HepG2 (cell line): ENCODE data around the gene ZBTB32. TPM values are rescaled to one million over a fixed set of nuclear protein-coding genes. Genes with fewer than 3 reads are reported as not detected.
A peak's percentile ranks its signal among the peaks of the same experiment; 100 is the strongest.

Experiments
- ARID4A ChIP-seq: sonication (generic); formaldehyde crosslinking; IDR thresholded peaks from 2 replicates; pipeline ENCODE4 v1.5.0; 2020; ENCODE audit warnings: mild to moderate bottlenecking, missing genetic modification reagents, borderline replicate concordance
- ATF7 ChIP-seq, 2 experiments: fragments of 450-650 bp in 1 of 2; sonication (generic) in 1 of 2; formaldehyde crosslinking in 1 of 2; IDR thresholded peaks; 2 replicates each; pipeline versions ENCODE4 v1.4.0 to v1.6.1; 2016 to 2020; ENCODE audit warnings: antibody characterized with exemption in 1 of 2, mild to moderate bottlenecking in 1 of 2, missing genetic modification reagents in 1 of 2
- BRCA1 ChIP-seq: sonication (generic); formaldehyde crosslinking; IDR thresholded peaks from 2 replicates; pipeline ENCODE4 v1.4.0; 2020; ENCODE audit warnings: missing genetic modification reagents
- CAMTA2 ChIP-seq: sonication (generic); formaldehyde crosslinking; IDR thresholded peaks from 2 replicates; pipeline ENCODE4 v1.4.0; 2020; ENCODE audit warnings: mild to moderate bottlenecking, missing genetic modification reagents, borderline replicate concordance
- CEBPB ChIP-seq: IDR thresholded peaks from 2 replicates; pipeline ENCODE4 v1.6.1; 2011; ENCODE audit warnings: low read depth, low read length, improper control_type of control experiment, borderline replicate concordance
- ELF3 ChIP-seq: IDR thresholded peaks from 2 replicates; pipeline ENCODE4 v1.6.1; 2016; ENCODE audit warnings: missing genetic modification reagents, missing compliant biosample characterization
- KDM5A ChIP-seq: fragments of 200-600 bp; sonication (generic); IDR thresholded peaks from 2 replicates; pipeline ENCODE4 v1.7.0; 2018; ENCODE audit warnings: antibody characterized with exemption, mild to moderate bottlenecking, low read length, borderline replicate concordance
- NFE2L1 ChIP-seq: sonication (generic); formaldehyde crosslinking; IDR thresholded peaks from 2 replicates; pipeline ENCODE4 v1.4.0; 2020; ENCODE audit warnings: missing genetic modification reagents, mild to moderate bottlenecking, borderline replicate concordance
- NFYB ChIP-seq: sonication (generic); formaldehyde crosslinking; IDR thresholded peaks from 2 replicates; pipeline ENCODE4 v1.4.0; 2020; ENCODE audit warnings: missing genetic modification reagents
- PCBP1 ChIP-seq: fragments of 200-400 bp; formaldehyde crosslinking; IDR thresholded peaks from 2 replicates; pipeline ENCODE4 v1.6.1; 2017; ENCODE audit warnings: mild to moderate bottlenecking, low read depth, low read length, borderline replicate concordance
- PITX1 ChIP-seq: sonication (generic); formaldehyde crosslinking; IDR thresholded peaks from 2 replicates; pipeline ENCODE4 v1.5.1; 2020; ENCODE audit warnings: mild to moderate bottlenecking, missing genetic modification reagents
- POLR2G ChIP-seq: fragments of 200-400 bp; formaldehyde crosslinking; IDR thresholded peaks from 2 replicates; pipeline ENCODE4 v1.6.1; 2018; ENCODE audit warnings: mild to moderate bottlenecking, low read depth, low read length, moderate library complexity
- SAP130 ChIP-seq: IDR thresholded peaks from 2 replicates; pipeline ENCODE4 v1.6.1; 2016; ENCODE audit warnings: low read depth
- SATB2 ChIP-seq: sonication (generic); formaldehyde crosslinking; IDR thresholded peaks from 2 replicates; pipeline ENCODE4 v1.5.0; 2020; ENCODE audit warnings: missing genetic modification reagents
- SKI ChIP-seq: fragments of 450-650 bp; IDR thresholded peaks from one replicate; pipeline ENCODE4 v1.6.1; 2018; ENCODE audit warnings: mild to moderate bottlenecking; ENCODE audit not compliant: partially characterized antibody
- ZBTB8A ChIP-seq: sonication (generic); formaldehyde crosslinking; IDR thresholded peaks from 2 replicates; pipeline ENCODE4 v1.4.0; 2020; ENCODE audit warnings: mild to moderate bottlenecking, low read depth, missing genetic modification reagents, borderline replicate concordance
- ZNF12 ChIP-seq: sonication (generic); formaldehyde crosslinking; IDR thresholded peaks from 2 replicates; pipeline ENCODE4 v1.5.0; 2020; ENCODE audit warnings: missing genetic modification reagents
- ZNF205 ChIP-seq: IDR thresholded peaks from 2 replicates; pipeline ENCODE4 v1.6.1; 2018; ENCODE audit warnings: missing biosample characterization, missing genetic modification reagents
- ZNF317 ChIP-seq: sonication (generic); formaldehyde crosslinking; IDR thresholded peaks from 2 replicates; pipeline ENCODE4 v1.5.0; 2020; ENCODE audit warnings: mild to moderate bottlenecking, missing genetic modification reagents
- ZNF44 ChIP-seq: sonication (generic); formaldehyde crosslinking; IDR thresholded peaks from 2 replicates; pipeline ENCODE4 v1.5.1; 2020; ENCODE audit warnings: mild to moderate bottlenecking, missing genetic modification reagents
- ZNF7 ChIP-seq: IDR thresholded peaks from 2 replicates; pipeline ENCODE4 v1.6.1; 2016; ENCODE audit warnings: missing biosample characterization, missing genetic modification reagents
- ZNF704 ChIP-seq: sonication (generic); formaldehyde crosslinking; IDR thresholded peaks from 2 replicates; pipeline ENCODE4 v1.8.1; 2023; ENCODE audit warnings: mild to moderate bottlenecking, inconsistent platforms, moderate library complexity, missing genetic modification reagents, borderline replicate concordance
- ZSCAN9 ChIP-seq: IDR thresholded peaks from 2 replicates; pipeline ENCODE4 v1.6.1; 2016; ENCODE audit warnings: borderline replicate concordance
- polyA plus RNA-seq, 8 experiments: library from polyadenylated mRNA; depleted of rRNA in 3 of 8; stranded (reverse) in 7 of 8; unstranded in 1 of 8; fragments of >200 nt; fragmentation: Illumina TruSeq in 4 of 8; extraction: Trizol in 4 of 8; gene quantifications; 2 replicates each; pipeline versions ENCODE4 v1.2.1 to v1.2.3, GENCODE V29; 2011 to 2016; ENCODE audit warnings: low read depth in 4 of 8, missing spikeins in 1 of 8, mixed read lengths in 1 of 8; ENCODE audit not compliant: insufficient read depth in 1 of 8
- total RNA-seq, 5 experiments: library from RNA; depleted of rRNA; stranded (reverse); fragments of >200 nt; fragmentation: Illumina TruSeq; extraction: Trizol; gene quantifications; 2 replicates each; pipeline ENCODE4 v1.2.3, GENCODE V29; 2016; ENCODE audit warnings: low read depth in 1 of 5

The ZBTB32 gene
- total and polyA plus RNA-seq, 2 of the 13 experiments (the other 11 are each of a cell fraction or from before 2014, with no cell fraction given): not detected

- TF ChIP-seq NFE2L1 (CRISPR knock-in tag) (peak; percentile 68; the same call in 1 of the 2 replicates), ZNF317 (CRISPR knock-in tag) (no peak; the same call in 1 of the 2 replicates), ZNF44 (CRISPR knock-in tag) (no peak), ATF7 (IDR thresholded peaks at IDR 0.05) (no peak), ATF7 (CRISPR knock-in tag; IDR thresholded peaks at IDR 0.05) (peak; percentile 31; the same call in 1 of the 2 replicates), CAMTA2 (CRISPR knock-in tag) (0 out of 2 replicates have a peak, but pooled peaks have one; percentile 73), ARID4A (peak; percentile 94), PITX1 (CRISPR knock-in tag) (peak; percentile 50; the same call in 1 of the 2 replicates), ZBTB8A (CRISPR knock-in tag) (no peak), POLR2G (peak; percentile 88), SKI (peak; percentile 30), ZNF7 (CRISPR knock-in tag) (no peak), NFYB (CRISPR knock-in tag) (peak; percentile 88), ZNF205 (CRISPR knock-in tag) (no peak; the same call in none of the 2 replicates), SATB2 (CRISPR knock-in tag) (0 out of 2 replicates have a peak, but pooled peaks have one; percentile 67), KDM5A (peak; percentile 57; the same call in 1 of the 2 replicates), CEBPB (peak; percentile 96), ZNF704 (CRISPR knock-in tag) (peak; percentile 37; the same call in 1 of the 2 replicates), SAP130 (peak; percentile 93), ELF3 (CRISPR knock-in tag) (peak; percentile 52; the same call in 1 of the 2 replicates), ZSCAN9 (CRISPR knock-in tag) (peak; percentile 50; the same call in 1 of the 2 replicates), ZNF12 (CRISPR knock-in tag) (peak; percentile 23; the same call in 1 of the 2 replicates), PCBP1 (no peak), BRCA1 (no peak)
Measured at GRCh38 chr19:35740423-35741202, 36.3 kb downstream of the ZBTB32 start (continued).
